ENCODE results near the gene C17orf75.

Gene C17orf75

GRCh38 chr17:32287804-32288511 lies 54.0 kb downstream of the C17orf75 start:
- Mint-ChIP-seq H3K9me3 (no peaks in the 10 kb centered on the region), H3K27ac (no peak overlapping the region), H3K4me1 (ENCODE audit: low read depth) (peaks cover 57% of the 10 kb centered on the region), H3K36me3 (ENCODE audit: low read depth) (no peaks in the 10 kb centered on the region), H3K27me3 (peaks cover 56% of the 10 kb centered on the region), H3K4me3 (no peak overlapping the region)
- intact Hi-C loops (cut with micrococcal nuclease) = no loop called here

DNA sequence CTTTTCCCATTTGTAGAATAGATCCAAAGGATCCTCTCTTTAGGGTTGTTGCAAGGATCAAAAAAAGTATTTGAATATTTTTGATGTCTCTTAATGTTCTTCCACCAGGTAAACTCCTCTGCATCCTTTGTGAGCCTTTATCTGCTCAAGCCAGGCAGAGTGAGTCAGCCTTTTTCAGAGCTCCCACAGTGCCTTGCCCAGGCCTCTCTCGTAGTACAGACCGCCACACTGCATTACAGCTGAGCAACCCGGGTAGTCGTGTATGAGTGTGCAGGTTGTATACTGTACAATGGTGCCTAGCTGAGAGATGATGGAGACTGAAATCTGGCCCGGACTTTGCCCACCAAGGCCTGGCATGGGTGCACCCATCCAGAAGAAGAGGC lies 55.5 kb downstream of the C17orf75 start:
- Mint-ChIP-seq H3K27ac (no peak overlapping the region), H3K36me3 (ENCODE audit: low read depth) (no peaks in the 10 kb centered on the region), H3K27me3 (peaks cover 62% of the 10 kb centered on the region), H3K9me3 (no peaks in the 10 kb centered on the region), H3K4me1 (ENCODE audit: low read depth) (peaks cover 57% of the 10 kb centered on the region), H3K4me3 (no peak overlapping the region)
- intact Hi-C loops (cut with micrococcal nuclease) = no loop called here

GRCh38 chr17:32285746-32286517 lies 56.0 kb downstream of the C17orf75 start:
- peaks cover 63% of the 10 kb centered on the region for H3K27me3 Mint-ChIP-seq
- H3K36me3 Mint-ChIP-seq (ENCODE audit: low read depth) = no peaks in the 10 kb centered on the region
- intact Hi-C loops (cut with micrococcal nuclease) = no loop called here
- no peak overlapping the region for H3K4me3 Mint-ChIP-seq
- H3K9me3 Mint-ChIP-seq = no peaks in the 10 kb centered on the region
- peaks cover 57% of the 10 kb centered on the region for H3K4me1 Mint-ChIP-seq (ENCODE audit: low read depth)
- H3K27ac Mint-ChIP-seq = no peak overlapping the region

DNA sequence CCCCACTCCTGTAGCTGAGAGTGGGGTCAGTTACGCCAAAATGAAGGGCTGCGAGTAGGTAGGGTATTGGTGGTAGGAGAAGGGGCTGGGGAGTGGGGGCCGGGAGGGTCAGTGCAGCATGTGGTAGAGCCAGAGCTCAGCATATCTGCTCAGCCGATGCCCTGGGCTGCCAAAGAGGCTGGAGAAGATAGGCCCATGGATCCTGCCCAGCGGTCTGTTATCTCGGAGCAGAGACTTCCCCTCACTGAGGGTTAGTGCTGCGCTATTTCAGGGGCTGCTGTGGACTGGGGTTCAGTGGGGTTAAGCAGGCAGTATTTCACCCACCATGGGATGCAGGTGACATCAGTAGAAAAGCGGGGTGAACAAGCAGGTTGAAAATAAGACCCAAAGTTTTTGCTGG lies 56.7 kb downstream of the C17orf75 start:
- Mint-ChIP-seq H3K9me3 (no peaks in the 10 kb centered on the region), H3K27me3 (peaks cover 65% of the 10 kb centered on the region), H3K36me3 (ENCODE audit: low read depth) (no peaks in the 10 kb centered on the region), H3K4me1 (ENCODE audit: low read depth) (peaks cover 57% of the 10 kb centered on the region), H3K27ac (no peak overlapping the region), H3K4me3 (no peak overlapping the region)
- intact Hi-C loops (cut with micrococcal nuclease) = no loop called here

- H3K36me3 Mint-ChIP-seq (ENCODE audit: low read depth) = no peaks in the 10 kb centered on the region
- H3K4me3 Mint-ChIP-seq = no peak overlapping the region
- no peaks in the 10 kb centered on the region for H3K9me3 Mint-ChIP-seq
- H3K4me1 Mint-ChIP-seq (ENCODE audit: low read depth) = peaks cover 46% of the 10 kb centered on the region
- intact Hi-C loops (cut with micrococcal nuclease) = no loop called here
- peaks cover 75% of the 10 kb centered on the region for H3K27me3 Mint-ChIP-seq
- no peak overlapping the region for H3K27ac Mint-ChIP-seq
Measured at GRCh38 chr17:32283745-32284201, 58.2 kb downstream of the C17orf75 start.

DNA sequence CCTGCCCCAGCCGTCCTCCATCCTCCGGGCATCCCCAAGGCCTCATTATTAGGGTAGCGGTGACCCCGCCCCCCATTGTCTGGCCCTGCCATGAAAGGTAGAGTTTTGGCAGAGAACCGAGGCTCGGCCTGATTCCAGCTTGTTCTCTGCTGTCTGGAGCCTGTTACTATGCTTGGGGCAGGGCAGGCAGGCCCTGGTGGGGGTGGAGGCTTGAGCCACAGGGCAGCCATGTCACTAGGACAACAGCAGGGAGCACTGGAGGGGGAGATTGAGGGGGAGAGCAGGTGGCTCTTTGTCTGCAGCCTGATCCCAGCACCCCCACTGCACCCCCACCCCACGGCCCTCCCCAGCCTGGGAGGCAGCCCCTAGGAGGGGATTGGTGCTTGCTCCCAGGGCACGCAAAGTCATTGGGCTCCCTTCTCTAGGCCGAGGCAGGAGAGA lies 60.9 kb downstream of the C17orf75 start:
- Mint-ChIP-seq H3K27me3 (peaks cover 74% of the 10 kb centered on the region), H3K36me3 (ENCODE audit: low read depth) (no peaks in the 10 kb centered on the region), H3K27ac (no peak overlapping the region), H3K4me1 (ENCODE audit: low read depth) (peaks cover 37% of the 10 kb centered on the region), H3K9me3 (no peaks in the 10 kb centered on the region), H3K4me3 (no peak overlapping the region)
- intact Hi-C loops (cut with micrococcal nuclease) = no loop called here

GRCh38 chr17:32279891-32280716 lies 61.9 kb downstream of the C17orf75 start:
- H3K27ac Mint-ChIP-seq = no peak overlapping the region
- H3K4me3 Mint-ChIP-seq = no peak overlapping the region
- no peaks in the 10 kb centered on the region for H3K9me3 Mint-ChIP-seq
- H3K27me3 Mint-ChIP-seq = peaks cover 66% of the 10 kb centered on the region
- peaks cover 37% of the 10 kb centered on the region for H3K4me1 Mint-ChIP-seq (ENCODE audit: low read depth)
- H3K36me3 Mint-ChIP-seq (ENCODE audit: low read depth) = no peaks in the 10 kb centered on the region
- intact Hi-C loops (cut with micrococcal nuclease) = loop anchor here (5.0 kb wide), 1 partner anchor 37 kb away; no protein-coding TSS in a partner anchor

GRCh38 chr17:32278815-32279214 lies 63.2 kb downstream of the C17orf75 start:
- Mint-ChIP-seq H3K36me3 (ENCODE audit: low read depth) (no peaks in the 10 kb centered on the region), H3K27ac (no peak overlapping the region), H3K4me3 (no peak overlapping the region), H3K4me1 (ENCODE audit: low read depth) (peaks cover 33% of the 10 kb centered on the region), H3K9me3 (no peaks in the 10 kb centered on the region), H3K27me3 (peaks cover 66% of the 10 kb centered on the region)
- intact Hi-C loops (cut with micrococcal nuclease) = loop anchor here (5.0 kb wide), 1 partner anchor 38 kb away; no protein-coding TSS in a partner anchor

Data from dendritic cell treated with granulocyte-macrophage colony-stimulating factor and Interleukin-4, amounts not matched to agents 40 ng/mL and 50 ng/mL, for 4 days (primary cell).